HG03066 (cell line): Measurements from ENCODE around the gene PLPP6.

Source experiments
- ATAC-seq: cut with Tn5 transposase; IDR thresholded peaks from one replicate; pipeline ENCODE4 v1.9.1; 2021; ENCODE audit warnings: low read depth; ENCODE audit not compliant: unreplicated experiment

PLPP6 gene

DNA sequence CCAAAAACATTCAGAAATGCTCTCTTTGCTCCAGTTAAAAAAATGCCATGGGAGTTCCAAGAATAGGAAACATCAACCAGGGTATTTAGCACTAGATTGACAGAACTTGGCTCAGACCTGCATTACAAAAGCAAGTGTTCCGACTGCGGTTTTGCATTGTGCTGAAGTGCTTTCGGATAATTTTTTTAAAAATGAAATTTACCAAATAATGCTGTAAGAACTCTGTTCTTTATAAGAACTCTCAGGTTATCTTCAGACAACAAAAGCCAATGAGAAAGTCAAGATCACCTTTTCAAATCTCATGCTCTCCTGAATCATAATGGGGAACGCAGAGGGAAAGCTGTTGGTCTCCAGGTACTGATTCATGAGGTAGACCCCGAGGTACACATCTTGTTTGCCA is 483 bp upstream of the PLPP6 start:
- no peak for ATAC-seq

- no peak for ATAC-seq
These were observed 1.1 kb downstream of the PLPP6 start for GRCh38 chr9:4662989-4663792.

GRCh38 chr9:4663956-4664355 is 1.9 kb downstream of the PLPP6 start:
- ATAC-seq, result no peak

GRCh38 chr9:4665357-4665756 is 3.3 kb downstream of the PLPP6 start:
- no peak for ATAC-seq

- peak; percentile 36 for ATAC-seq
These were observed 4.1 kb downstream of the PLPP6 start, which contains the start of gene SPATA6L for GRCh38 chr9:4666042-4666699. TSS of gene SPATA6L (minus strand) at chr9:4666480. CDS start at chr9:4666250, 230 bp downstream.

GRCh38 chr9:4667681-4668080 is 5.6 kb downstream of the PLPP6 start:
- no peak for ATAC-seq

- ATAC-seq, result no peak
These were observed 6.5 kb downstream of the PLPP6 start for GRCh38 chr9:4668604-4669003.

DNA sequence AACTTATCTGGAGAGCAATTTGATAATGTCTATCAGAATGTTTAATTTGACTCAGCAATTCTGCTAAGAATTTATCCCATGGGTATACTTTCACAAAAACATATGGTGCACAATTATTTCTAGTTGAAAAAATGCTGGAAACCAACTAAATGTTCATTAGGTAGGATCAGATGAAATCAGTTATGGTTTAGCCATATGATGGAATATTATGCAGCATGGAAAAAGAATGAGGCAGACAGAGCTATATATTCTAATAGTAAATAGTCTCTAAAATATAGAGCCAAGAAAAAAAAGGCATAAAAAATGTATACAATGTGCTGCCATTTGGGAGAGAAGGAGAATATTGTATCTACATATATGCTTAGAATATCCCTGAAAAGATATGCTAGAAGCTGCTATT is 7.8 kb downstream of the PLPP6 start:
- no peak for ATAC-seq

- no peak for ATAC-seq
These were observed 8.5 kb downstream of the PLPP6 start for GRCh38 chr9:4670591-4670990.

- ATAC-seq, result no peak
These were observed 9.6 kb downstream of the PLPP6 start for GRCh38 chr9:4671737-4672136.

- ATAC-seq, result no peak
These were observed 12.7 kb downstream of the PLPP6 start for GRCh38 chr9:4674783-4675182.

DNA sequence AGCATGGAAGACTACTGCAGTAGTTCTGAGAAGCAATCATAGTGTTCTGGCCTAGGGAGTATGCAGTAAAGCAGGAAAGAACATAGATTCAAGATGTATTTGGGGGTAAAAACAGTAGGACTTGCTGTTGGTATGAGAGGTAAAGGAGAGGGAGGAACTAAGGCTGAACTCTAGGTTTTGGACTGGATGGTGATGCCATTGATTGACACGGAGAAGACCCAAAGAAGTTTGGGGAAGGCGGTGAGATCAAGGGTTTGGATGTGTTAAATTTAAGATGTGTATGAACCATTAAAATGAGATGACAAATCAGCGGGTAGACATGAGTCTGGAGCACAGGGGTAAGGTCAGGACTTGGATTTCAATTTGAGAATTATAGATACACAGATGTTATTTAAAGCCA is 15.3 kb downstream of the PLPP6 start:
- ATAC-seq, result no peak

- no peak for ATAC-seq
These were observed 16.7 kb downstream of the PLPP6 start for GRCh38 chr9:4678679-4679267.

GRCh38 chr9:4679268-4680172 is 17.4 kb downstream of the PLPP6 start, which contains the start of gene CDC37L1:
TSS of gene CDC37L1 (plus strand) at chr9:4679569. CDS start at chr9:4679768, 199 bp downstream.
- peak; percentile 97 for ATAC-seq

- ATAC-seq, result peak; percentile 1
These were observed 18.1 kb downstream of the PLPP6 start for GRCh38 chr9:4680173-4680525.

DNA sequence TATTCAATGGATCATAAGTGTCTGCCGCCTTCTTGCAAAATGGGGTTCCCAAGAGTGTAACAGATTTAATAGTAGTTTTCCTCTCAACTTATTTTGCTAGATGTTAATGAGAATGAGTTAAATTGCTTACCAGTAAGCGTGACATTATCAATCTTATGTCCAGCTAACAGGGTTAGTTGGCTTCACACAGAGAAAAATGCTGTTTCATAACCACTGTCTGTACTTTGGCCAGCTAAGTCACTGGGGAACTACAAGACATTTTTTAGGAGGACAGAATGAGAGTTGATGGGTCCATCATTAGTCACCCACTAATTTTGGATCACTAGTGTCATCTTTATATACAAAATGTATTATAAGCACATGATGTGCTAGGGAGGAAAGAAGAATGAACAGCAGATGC is 18.7 kb downstream of the PLPP6 start:
- ATAC-seq, result no peak

DNA sequence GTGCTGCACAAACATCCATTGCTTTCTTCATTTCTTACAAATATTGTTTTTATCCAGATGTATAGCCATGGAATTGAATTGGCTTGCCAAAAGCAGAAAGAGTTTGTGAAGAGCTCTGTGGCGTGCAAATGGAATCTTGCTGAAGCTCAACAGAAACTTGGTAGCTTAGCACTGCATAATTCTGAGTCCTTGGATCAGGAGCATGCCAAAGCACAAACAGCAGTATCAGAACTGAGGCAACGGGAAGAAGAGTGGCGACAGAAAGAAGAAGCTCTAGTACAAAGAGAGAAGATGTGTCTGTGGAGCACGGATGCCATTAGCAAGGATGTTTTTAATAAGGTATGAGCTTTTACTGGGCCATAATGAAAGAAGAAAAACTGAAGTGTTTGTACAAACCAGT is 22.7 kb downstream of the PLPP6 start:
- ATAC-seq, result no peak

DNA sequence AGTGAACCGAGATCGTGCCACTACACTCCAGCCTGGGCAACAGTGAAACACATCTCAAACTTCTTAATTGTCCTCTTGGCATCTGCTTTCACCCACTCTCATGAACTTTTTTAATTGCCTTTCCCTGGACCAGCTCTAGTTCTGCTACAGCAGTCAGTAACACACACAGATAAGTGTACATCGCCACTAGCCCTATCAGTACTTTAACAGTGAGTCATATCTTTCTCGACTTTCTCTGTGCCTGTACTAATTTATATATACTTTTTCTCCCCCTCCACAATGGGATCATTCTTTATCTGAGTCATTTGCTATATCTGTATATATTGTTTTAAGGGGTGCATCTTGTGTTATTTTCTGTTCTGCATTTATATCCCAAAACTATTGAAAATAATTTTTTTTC is 24.0 kb downstream of the PLPP6 start:
- no peak for ATAC-seq

GRCh38 chr9:4686584-4686983 is 24.5 kb downstream of the PLPP6 start:
- ATAC-seq, result no peak

GRCh38 chr9:4689021-4689420 is 26.9 kb downstream of the PLPP6 start:
- ATAC-seq, result no peak

DNA sequence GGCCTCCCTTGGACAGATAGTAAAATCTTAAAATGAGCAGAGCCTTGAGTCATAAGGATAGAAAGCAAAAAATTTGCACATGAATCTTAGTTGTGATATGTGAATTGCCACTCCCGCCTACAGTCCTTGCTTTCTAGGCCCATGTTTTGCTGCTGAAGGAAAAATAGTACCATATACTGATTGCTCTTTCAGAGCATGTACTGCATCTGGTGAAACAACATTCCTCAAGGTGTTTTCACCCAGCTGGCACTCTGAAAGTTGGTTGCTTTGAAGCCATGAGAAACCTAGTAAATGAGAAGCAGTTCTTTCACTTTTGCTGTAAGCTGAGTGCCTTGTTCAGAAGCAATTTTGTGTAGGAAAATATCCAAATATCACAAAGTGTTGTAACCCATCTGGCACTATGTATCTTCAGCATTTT is 27.6 kb downstream of the PLPP6 start:
- peak; percentile 67 for ATAC-seq
